Femur (tissue), 1 donor: ENCODE data around the gene AKT3.
"Not testable (repeated sequence)": the region's sequence is repeated elsewhere in the genome, so short reads cannot be mapped to it uniquely, and the experiment has no call there.

Experiments used
- DNase-seq: peaks from one replicate; pipeline ENCODE4 v3.0.0-alpha.2; 2017

Gene AKT3

DNA sequence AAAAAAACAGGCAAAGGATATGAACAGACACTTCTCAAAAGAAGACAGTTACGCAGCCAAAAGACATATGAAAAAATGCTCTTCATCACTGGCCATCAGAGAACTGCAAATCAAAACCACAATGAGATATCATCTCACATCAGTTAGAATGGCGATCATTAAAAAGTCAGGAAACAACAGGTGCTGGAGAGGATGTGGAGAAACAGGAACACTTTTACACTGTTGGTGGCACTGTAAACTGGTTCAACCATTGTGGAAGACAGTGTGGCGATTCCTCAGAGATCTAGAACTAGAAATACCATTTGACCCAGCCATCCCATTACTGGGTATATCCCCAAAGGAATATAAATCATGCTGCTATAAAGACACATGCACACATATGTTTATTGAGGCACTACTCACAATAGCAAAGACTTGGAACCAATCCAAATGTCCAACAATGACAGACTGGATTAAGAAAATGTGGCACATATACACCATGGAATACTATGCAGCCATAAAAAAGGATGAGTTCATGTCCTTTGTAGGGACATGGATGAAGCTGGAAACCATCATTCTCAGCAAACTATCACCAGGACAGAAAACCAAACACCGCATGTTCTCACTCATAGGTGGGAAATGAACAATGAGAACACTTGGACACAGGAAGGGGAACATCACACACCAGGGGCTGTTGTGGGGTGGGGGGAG, 77.5 kb downstream of the AKT3 start:
- not testable (repeated sequence) for DNase-seq

DNA sequence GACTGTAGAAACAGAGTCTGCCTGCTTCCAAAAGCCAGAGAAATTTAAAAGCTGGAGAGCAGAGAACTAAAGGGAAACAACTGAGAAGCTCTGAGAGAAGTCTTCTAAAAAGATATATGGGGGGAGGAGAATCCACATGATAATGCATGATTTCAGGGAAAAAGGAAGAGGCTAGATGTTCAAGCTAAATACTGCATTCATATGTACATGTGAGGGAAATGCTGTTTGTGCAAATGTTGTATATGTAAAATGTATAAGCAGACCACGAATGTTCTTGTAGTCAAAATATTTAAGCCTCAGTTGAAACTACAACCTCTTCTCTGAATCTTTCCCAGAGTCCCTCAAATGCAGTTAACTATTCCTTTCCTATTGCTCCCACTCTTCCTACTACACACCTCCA, 79.2 kb downstream of the AKT3 start:
- no peak for DNase-seq

DNA sequence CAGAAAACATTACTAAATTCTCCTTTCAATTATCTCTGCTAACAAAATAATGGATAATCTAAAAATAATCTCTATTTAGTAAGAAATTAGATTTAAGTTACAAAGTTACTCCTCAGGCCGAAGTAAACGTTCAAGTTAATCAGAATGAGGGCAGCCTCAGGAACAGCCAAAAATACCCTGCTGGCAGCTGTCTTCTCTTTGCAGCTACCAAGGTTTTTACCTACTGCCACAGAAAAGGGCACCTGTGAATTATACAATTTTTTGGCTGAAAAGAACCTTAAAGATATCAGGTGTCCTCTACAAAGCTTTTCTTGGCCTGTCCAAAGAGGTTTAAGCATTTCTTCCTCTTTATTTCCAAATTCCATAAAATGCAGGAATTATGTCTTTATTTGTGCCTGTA, 84.4 kb downstream of the AKT3 start:
- no peak for DNase-seq

DNA sequence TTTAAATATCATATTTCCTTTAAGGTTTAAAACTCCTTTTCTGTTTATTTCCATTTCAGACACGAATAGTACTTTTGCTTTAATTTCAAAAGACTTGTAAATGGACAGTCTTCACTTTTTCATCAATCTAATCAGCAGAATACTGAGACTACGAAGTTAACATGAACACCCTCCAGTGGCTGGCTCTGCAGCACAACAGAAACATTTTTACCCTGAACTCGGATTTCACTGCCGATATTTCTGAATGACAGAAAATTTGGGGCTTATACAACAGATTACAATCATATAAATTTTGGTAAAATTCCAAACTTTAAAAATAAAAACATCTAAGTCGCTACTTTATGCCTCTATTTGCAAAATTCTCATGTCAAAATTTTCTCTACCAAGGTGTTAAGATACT, 86.2 kb downstream of the AKT3 start:
- DNase-seq = no peak

DNA sequence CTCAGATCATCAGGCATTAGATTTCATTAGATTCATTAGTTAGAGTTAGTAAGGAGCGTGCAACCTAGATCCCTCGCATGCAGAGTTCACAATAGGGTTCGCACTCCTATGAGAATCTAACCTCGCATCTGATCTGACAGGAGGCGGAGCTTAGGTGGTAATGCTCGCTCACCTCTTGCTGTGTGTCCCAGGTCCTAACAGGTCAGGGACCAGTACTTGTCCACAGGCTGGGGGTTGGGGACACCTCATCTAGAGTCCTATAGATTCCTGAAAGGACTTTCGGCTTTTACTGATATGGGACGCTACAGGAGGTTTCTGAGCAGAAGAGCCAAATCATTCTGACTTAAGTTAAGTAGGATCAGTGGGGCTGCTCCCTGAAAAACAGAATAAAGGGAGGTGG, 91.4 kb downstream of the AKT3 start:
- no peak for DNase-seq

DNA sequence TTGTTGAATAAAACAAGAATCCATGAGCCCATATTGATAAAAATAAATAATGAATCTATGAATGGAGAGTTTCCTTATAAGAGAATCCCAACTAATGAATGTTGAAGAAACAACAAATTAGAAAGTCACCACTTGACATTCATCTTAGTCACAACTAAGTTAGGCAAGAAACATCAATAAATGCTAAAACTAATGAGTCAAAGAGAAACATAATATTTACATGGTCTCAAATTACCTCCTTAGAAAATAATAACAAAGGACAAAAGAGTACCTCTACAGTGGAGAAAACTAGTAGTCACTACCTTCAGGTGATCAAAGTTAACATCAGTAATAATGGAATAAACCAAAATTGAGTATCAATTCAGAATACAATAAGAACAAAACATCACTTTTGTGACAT, 93.5 kb downstream of the AKT3 start:
- no peak for DNase-seq

DNA sequence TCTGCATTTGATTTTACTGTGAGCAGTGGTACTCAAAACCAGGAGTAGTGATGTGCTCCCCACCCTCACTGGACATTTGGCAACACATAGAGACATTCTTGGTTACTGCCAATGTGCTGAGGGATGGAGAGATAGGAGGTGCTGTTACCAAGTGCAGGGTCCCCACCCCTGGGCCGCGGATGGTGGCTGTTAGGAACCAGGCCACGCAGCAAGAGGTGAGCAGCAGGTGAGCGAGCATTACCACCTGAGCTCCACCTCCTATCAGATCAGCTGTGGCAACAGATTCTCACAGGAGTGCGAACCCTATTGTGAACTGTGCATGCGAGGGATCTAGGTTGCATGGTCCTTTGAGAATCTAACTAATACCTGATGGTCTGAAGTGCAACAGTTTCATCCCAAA, 95.7 kb downstream of the AKT3 start:
- no peak for DNase-seq

DNA sequence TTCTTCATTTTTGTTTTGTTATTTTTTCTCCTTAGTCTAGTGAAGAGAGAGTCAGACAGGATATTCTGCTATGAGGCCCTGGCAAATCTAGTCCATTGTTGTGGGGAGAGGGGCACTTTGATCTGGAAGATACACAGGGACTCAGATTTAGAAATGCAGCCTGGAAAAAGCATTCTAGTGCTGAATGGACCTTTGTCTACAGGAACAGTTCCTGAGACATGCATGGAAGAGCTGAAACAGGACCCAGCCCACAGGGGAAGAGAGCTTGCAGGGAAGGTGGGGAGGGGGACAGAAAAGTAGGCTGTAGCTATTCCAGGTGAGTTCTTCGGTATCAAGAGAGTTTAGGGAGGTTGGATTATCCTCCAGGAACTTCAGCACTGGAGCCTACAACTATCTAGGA, 98.5 kb downstream of the AKT3 start:
- no peak for DNase-seq

DNA sequence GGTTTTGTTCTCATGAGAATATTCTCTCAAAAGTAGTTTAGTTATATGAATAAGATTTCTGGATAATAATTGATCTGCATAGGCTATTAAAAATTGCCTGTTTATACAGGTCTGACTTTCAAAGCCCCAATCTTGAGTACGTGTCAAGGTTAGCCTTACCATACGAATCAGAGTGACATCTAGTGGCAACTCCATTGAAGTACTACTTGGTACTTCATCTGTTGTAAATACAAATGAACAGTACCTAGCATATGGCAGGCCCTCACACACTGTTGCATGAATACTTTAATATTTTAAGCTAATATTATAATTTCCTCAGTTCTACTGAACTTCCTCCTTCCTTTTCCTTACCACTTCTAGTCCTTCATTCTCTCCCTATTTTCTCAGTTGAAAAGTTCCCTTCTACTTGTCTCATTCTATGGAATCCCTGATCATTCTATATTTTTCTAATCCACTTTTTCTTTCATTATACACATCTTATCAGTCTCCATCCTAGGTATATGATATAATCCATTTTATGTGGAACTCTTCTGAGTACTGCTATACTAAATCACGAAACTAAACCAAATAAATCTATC, 101.2 kb downstream of the AKT3 start:
- DNase-seq = no peak

DNA sequence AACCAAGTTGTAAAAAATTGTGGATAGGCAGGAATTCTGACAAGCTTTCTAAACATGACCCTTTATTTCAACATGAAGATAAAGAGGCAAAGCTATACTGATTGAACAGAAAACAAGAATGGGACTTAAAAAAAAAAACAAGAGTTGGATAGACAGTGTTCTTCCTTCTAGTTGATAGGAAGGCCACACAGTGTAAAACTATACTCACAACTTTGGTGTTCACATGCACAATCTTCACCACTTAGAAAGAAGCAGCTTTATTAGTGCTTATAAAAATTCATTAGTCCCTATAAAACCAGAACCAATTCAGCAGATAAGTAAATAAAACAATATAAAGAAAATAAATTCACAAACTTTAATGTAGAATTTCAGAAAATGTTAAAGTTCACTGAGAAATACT, 101.8 kb downstream of the AKT3 start:
- no peak for DNase-seq

DNA sequence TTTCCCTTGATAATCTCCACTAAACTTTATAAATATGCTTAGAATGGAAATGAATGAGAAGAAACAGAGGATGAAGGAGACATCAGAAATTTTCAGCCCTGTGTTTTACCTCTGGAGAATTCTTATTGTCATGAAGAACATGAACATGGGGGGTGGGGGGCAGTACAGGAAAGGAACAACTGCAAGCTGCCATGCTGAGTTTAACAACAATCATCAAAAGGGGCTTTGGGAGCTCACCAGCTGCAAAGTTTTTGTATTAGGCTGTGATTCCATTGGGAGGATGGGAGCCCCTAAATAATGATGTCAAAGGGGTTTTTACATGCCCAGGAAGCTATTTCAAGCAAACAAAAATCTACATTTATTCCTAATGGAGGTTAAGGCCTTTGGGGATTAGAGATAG, 103.3 kb downstream of the AKT3 start:
- no peak for DNase-seq

DNA sequence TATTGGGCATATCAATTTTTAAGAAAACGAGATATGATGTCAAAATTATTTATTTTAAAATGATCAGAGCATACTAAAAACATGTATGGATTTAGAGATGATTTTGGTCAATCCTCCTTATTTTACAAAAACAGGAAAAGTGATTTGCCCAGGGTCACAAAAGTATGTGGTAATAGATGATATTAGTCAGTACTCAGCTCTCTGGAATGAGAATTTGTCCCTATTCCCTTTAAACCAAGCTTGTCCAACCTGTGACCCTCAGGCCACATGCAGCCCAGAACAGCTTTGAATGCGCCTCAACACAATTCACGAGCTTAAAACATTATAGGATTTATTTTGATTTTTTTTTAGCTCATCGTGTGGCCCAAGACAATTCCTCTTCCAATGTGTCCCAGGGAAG, 104.7 kb downstream of the AKT3 start:
- no peak for DNase-seq

DNA sequence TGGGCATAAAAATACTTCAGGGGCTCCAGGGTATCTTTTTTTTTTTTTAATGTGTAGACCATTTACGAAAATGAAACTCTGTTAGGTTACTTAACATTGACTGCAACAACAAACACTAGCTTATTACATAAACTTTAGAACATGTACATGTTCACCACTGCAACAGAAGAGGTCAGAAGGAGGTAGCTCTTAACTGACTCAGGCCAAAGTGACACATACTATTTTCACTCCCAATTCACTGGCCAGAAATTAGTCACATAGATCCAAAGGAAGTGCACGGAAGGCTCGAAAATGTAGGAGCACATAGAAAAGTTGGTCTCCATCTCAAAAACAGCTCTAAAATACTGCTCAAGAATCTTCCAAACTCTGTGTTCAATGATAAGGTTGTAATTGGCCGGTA, 107.2 kb downstream of the AKT3 start:
- DNase-seq = no peak

DNA sequence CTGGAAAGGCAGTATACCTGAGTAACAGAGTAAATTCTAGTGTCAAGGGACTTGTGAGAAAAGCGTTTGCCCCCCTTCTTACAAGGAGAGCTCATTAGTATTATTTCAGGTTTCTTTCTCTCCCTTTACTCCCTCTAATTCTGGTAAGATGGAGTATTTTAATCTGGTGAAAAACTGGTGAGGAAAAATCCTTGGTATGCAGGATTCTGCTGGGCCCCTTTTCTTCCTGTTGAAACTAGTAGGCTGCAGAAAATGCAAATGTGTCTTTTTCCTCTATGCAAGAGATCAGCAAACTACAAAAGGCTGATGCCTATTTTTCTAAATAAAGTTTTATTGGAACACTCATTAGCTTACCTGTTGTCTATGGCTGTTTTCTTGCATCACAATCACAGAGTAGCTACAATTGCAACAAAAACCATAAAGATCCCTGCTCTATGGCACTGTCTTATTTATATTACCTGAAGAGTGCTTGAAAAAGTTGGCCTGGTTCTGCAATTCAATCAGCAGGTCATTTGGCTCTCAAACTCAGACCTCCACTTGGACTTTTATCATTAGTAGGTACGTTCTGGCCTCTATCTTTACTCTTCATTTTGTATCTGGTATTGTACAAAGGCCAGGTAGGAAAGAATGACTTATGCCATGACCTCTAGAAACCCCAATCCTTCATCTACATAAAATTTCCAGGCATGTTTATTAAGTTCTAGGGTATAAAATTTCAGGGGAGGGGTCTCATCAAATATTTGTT, 109.6 kb downstream of the AKT3 start:
- no peak for DNase-seq

DNA sequence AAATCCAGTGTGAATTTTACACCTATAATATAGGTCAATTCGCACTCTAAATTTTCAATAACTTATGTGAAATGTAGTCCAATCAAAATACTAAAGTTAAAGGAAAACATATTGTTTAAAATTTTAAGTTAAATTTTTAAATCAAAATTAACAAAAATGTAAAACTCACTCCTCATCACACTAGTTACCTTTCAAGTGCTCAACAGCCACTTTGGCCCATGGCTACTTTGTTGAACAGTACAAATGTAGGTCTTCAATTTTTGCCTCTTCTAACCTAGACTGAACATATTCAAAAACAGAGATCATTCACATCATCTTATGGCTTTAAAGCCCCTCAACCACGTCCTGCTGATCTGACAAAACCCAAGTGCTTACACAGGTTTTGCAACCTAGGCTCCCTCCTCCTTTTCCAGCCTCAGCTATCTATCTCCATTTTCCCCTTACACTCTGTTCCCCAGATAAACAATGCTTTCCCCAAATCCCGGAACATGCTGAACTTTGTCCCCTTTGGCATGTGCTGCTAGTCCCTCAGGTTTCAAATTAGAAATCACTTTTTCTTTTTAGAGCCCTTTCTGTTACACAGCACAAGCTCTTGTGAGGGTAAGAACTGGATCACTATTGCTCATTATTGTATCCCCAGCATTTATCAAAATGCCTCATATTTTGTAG, 110.6 kb downstream of the AKT3 start:
- DNase-seq = no peak

DNA sequence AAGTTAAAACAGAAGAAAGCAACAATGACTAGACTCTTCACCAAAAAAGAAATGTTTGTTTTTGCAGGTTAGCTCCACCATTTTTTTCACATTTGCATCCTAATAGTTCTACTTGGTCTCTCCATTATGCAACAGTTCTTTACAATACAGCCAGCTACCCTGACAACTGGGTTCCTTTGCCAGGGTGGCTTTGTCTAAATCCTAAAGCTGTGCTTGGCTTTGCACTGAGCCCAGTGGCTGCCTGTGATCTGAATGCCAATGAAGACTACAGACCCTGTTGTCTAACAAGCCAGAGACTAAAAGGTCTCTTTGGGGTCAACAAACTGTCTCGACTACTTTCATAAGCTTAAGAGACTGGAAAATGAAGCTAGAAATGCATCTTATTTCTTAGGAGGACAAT, 112.0 kb downstream of the AKT3 start:
- DNase-seq = no peak

DNA sequence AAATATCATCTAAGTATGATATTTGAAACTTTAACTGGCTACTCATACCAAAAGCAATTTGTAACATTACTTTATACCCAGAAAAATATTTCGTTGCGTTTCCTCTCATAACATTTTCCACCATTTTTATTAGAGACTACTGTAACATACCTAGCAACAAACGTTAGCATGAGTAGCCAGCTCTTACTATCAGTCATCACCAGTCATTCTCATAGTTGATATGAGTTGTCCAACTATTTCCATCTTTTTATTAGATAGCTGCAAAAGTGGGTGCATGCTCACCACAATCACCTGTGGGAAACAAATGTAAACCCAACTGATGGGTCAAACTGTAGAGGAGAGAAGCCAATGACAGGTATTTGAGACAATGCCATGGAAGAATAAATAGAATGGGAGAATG, 114.6 kb downstream of the AKT3 start:
- no peak for DNase-seq

DNA sequence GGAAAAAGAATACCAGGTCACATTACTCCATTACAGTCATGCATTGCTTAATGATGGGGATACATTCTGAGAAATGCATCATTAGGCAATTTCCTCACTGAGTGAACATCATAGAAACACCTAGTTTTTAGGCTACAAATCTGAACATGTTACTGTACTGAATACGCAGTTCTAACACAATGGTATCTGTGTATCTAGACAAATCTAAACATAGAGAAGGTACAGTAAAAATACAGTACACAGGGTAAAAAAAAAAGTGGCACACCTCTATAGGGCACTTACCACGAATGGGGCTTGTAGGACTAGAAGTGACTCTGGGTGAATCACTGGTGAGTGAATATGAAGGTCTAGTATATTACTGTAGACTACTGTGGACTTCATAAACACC, 115.7 kb downstream of the AKT3 start:
- no peak for DNase-seq

DNA sequence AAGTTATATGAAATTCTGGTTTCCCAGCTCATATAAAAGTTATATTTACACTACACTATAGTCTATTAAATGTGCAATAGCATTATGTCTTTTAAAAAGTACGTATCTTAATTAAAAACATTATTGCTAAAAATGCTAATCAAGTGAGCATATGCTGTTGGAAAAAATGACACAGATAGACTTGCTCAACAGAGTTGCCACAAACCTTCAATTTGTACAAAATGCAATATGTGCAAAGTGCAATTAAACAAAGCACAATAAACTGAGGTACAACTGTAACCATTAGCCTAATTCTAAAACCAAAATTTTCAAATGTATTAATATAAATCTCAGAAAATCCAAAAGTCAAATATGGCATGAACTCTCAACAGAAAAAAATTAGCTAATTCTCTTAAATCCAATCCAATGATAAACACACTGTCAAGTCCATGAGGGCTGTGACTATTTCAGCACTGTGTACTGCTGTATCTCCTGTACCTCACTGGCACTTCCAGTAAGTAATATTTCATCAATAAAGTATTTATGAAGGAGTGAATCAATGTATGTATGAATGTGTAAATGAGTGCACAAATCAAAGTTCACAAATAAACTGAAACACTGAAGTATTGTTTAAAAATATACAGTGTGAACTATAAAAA, 116.3 kb downstream of the AKT3 start:
- DNase-seq = no peak

DNA sequence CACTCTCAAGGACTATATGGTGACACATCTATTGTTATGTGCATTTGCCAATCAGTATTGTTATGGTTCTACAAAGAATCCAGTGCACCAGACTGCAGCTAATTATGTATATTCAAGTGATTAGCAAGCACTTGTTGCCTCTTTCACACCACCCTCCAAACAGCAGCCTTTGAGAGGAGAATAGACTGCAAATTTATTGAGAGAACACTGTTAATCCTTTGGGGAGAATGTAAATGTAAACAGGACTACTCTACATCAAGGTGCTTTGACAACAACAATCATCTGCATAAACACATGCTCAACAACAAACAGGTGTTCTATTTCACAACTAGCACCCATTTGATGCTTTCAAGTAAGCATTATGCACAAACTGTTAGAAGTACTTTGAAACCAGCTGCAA, 117.4 kb downstream of the AKT3 start:
- no peak for DNase-seq

DNA sequence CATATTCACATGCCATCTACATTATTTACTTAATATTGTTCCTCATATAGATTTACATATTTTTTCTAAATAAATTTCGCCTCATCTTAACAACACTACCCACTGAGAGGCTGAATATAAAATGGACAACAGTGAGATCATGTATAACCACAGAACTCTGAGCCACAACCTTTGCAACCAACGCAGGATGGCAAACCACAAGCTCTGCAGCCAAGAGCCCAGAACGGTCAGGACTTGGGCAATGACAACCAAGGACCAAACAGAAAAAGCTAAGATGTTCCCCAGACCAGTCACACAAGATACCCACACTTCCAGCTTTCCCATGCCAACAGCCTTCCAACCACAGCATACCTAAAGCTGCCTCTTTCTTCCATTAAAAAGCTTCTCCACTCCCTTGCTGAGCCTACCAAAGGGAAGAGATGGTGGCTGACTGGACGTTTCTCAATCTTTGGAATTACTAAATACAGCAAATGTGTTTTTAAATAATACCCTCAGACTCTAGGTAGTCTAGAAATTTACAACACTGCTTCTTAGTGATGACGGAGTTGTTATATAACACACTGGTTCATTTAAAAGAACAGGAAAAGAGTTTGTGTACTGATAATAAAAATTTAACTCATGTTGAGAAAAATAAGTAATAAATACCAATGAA, 117.9 kb downstream of the AKT3 start:
- DNase-seq = no peak

DNA sequence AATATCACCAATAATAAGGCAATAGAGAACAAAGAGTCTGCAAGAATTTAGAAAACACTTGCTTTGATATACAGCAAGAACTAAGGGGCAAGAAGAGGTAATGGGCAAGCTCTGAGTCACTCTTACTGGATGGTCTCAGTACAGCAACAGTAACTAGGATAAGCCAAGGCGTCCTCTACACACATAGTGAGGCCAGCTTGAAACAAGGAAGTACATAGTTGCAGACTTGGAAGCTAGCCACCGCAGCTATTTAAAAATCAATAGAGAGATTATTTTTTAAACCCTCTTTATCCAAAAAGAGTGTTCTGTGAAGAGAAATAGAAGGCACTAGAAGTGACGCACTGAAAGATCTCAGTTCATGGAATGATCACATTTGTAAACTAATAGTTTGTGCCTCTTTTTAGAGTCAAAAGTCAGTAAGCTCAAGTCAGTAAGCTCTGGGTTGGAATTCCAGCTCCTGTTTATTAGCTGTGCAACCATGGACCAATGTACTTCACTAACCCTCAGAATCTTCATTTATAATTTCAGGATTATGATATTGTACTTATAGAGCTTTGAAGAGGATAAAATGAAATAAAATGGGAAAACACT, 118.6 kb downstream of the AKT3 start:
- DNase-seq = no peak
